Measurements from ENCODE around the gene FCN2. TPM values are rescaled to one million over a fixed set of nuclear protein-coding genes. Genes with fewer than 3 reads are reported as not detected.

FCN2 gene
- not detected in 5 replicates for total RNA-seq (2022; extraction: Qiagen RNA extraction)

DNA sequence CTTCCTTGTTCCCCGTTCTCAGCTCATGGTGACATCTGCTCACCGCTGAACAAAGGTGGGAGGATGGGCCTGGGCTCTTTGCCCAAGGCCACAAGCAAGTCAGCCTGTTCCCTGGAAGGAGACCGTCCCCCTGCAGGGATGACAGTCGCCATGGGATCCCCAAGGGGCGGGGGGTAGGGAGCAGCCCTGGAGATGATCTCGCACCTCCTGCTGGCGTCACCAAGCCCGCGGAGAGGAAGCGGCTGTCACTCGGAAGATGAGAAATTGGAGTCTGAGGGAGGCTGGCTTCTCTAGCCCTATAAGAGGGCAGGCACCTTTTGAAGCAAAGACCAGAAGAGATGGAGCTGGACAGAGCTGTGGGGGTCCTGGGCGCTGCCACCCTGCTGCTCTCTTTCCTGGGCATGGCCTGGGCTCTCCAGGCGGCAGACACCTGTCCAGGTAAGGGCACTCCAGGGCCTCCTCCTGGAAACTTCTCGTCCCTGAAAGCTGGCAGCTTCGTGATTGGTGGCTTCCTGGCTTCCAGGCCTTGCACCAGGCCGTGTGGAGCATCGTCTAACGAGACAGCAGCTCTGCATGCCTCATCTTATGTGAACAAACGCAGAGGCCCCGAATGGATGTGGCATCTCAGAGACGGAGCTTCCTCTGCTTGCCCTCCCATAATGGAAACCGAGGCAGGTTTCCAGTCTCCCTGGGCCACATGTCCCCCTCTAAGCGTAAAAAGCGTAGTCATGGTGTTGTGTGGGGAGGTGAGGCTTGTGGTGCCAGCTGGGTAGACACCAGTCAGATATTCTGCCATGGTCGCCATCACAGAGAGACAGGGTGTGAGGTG is at the start of gene FCN2:
Gene FCN2 (plus strand): TSS at position 327 of the 829 bp plus-strand sequence. CDS start 12 bp downstream, at position 339.

DNA sequence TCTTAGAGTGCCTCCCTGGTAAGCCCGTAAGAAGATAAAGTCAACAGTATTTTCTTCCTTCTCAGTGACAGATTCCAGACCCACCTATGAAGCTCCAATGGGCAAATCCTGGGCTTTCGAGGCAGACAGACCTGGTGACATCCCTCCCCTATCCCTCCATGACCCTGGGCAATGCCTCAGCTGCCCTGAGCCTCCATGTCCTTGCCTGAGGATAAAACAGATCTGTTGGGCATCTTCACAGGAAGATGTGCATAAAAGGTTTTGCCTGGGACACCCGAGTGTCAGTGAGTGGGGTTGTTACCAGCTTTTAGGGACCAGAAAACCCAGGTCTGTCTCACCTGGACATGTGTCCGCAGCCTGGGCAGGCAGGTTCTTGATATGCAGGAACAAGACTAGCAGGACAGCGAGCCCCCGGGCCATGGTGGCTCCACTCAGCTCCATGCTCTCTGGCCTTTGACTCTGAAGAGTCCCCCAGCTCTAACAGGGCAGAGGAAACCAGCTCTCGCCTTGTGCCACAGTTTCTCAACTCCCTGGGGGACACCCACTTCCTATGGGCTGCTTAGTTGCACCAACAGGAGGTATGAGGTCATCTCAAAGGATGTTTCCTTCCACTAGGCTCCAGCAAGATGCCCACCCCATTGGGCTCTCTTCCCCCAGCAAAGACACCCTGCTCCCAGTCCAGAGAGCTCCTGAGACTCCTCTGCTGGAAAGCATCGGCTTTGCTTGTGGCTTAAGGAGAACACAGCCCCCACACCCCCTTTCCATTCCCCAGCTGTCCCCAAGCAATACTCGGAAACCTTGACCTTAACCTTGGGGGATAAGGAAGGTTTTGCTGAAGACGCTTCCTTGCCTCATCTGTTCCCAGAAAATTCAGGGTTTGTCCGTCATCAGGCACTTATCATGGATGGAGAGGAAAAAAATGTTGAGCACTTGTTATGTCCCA is 37.1 kb downstream of the FCN2 start, which contains the start of gene FCN1:
Gene FCN1 (minus strand): TSS at position 482 of the 943 bp plus-strand sequence. CDS start 41 bp downstream, at position 441.

Other genes starting within 250 kb of the FCN2 start
- 28.9 to 46.9 TPM (median 42.0 TPM) in 5 replicates for gene COL5A1, start 239.0 kb upstream of the FCN2 start, total RNA-seq (2022; extraction: Qiagen RNA extraction)
- gene FCN1, start 37.1 kb downstream of the FCN2 start, total RNA-seq (2022; extraction: Qiagen RNA extraction): not detected in 5 replicates
- gene OLFM1, start 206.9 kb downstream of the FCN2 start, total RNA-seq (2022; extraction: Qiagen RNA extraction): 9.1 to 10.9 TPM (median 9.8 TPM) in 5 replicates

Measured in A549 treated with AZD2906 at 1 μM for 4 hours (cell line).